Osteoblast (primary cell): ENCODE data around the gene TBL1XR1. TPM values are rescaled to one million over a fixed set of nuclear protein-coding genes. Genes with fewer than 3 reads are reported as not detected.

Experiments
- DNase-seq: peaks from one replicate; pipeline ENCODE4 v3.0.0; 2011; ENCODE audit warnings: low spot score, mixed read lengths; ENCODE audit not compliant: insufficient read length; ENCODE audit errors: missing footprints
- H2AFZ ChIP-seq: 2 replicates; pipeline ENCODE4 v1.6.0; 2011; ENCODE audit warnings: mild to moderate bottlenecking, low read length
- H3K27ac ChIP-seq: 2 replicates; pipeline ENCODE4 v1.5.1; 2011; ENCODE audit warnings: mild to moderate bottlenecking, low read depth, low read length, moderate library complexity
- H3K27me3 ChIP-seq: 2 replicates; pipeline ENCODE4 v1.6.0; 2012; ENCODE audit warnings: mild to moderate bottlenecking, control low read depth, inconsistent platforms, low read length, moderate library complexity; ENCODE audit not compliant: insufficient read depth
- H3K36me3 ChIP-seq: 2 replicates; pipeline ENCODE4 v1.5.1; 2011; ENCODE audit warnings: mild to moderate bottlenecking, low read length, control low read depth, moderate library complexity; ENCODE audit not compliant: insufficient read depth
- H3K4me1 ChIP-seq: 2 replicates; pipeline ENCODE4 v1.5.1; 2011; ENCODE audit warnings: mild to moderate bottlenecking, low read length, control low read depth, moderate library complexity; ENCODE audit not compliant: insufficient read depth
- H3K4me2 ChIP-seq: 2 replicates; pipeline ENCODE4 v1.6.0; 2011; ENCODE audit warnings: mild to moderate bottlenecking, low read length; ENCODE audit not compliant: insufficient read depth
- H3K4me3 ChIP-seq: fragments of 200-600 bp; sonication (generic); 3 replicates; pipeline ENCODE4 v1.5.1; 2012; ENCODE audit warnings: mild to moderate bottlenecking, low read length, inconsistent platforms; ENCODE audit not compliant: insufficient read depth
- H3K79me2 ChIP-seq: 2 replicates; pipeline ENCODE4 v1.6.0; 2012; ENCODE audit warnings: mild to moderate bottlenecking, low read length, control low read depth, inconsistent platforms; ENCODE audit not compliant: insufficient read depth
- H3K9me3 ChIP-seq: 2 replicates; pipeline ENCODE4 v1.5.1; 2011; ENCODE audit warnings: low read depth, low read length, control low read depth
- H4K20me1 ChIP-seq: 2 replicates; pipeline ENCODE4 v1.6.0; 2012; ENCODE audit warnings: mild to moderate bottlenecking, low read length, control low read depth; ENCODE audit not compliant: insufficient read depth
- total RNA-seq: library from RNA; depleted of rRNA; stranded (reverse); fragments of >200 nt; gene quantifications from 2 replicates; pipeline ENCODE4 v1.2.3, GENCODE V29; 2012
- TF ChIP-seq, protein P1 (sequence below): IDR thresholded peaks from 2 replicates; pipeline ENCODE4 v1.5.1; 2011; ENCODE audit warnings: mild to moderate bottlenecking, low read depth, low read length, moderate library complexity; ENCODE audit errors: extremely low read depth

Gene TBL1XR1
- total RNA-seq, 1 donor: 297 TPM

DNA sequence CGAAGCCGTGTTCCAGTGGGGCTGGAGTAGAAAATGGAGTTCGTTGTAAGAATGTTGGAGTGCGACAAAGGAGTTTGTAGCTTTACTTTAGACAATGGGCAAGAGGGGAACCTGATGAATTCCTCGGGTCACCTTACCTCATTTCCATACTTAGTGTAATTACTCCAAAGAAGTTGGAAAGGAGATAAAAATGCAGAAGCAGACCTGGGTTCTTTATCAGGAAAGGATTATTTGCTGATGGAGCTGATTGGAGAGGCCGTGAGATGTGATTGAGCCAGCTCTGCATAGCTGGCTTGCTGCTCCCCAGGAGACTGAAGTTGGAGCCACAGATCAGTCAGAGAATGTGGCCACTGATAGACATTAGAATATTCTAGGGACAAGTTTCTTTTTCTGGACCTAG lies 33.4 kb upstream of the TBL1XR1 start:
- Histone ChIP-seq H3K79me2 (no peaks in the 10 kb centered on the region), H3K27ac (no peak overlapping the region), H3K4me3 (no peak overlapping the region), H3K9me3 (no peaks in the 10 kb centered on the region), H4K20me1 (no peaks in the 10 kb centered on the region), H3K36me3 (no peaks in the 10 kb centered on the region), H3K4me1 (no peaks in the 10 kb centered on the region), H2AFZ (no peak overlapping the region), H3K4me2 (no peak overlapping the region), H3K27me3 (no peaks in the 10 kb centered on the region)
- no peak for DNase-seq
- TF ChIP-seq, protein P1, sequence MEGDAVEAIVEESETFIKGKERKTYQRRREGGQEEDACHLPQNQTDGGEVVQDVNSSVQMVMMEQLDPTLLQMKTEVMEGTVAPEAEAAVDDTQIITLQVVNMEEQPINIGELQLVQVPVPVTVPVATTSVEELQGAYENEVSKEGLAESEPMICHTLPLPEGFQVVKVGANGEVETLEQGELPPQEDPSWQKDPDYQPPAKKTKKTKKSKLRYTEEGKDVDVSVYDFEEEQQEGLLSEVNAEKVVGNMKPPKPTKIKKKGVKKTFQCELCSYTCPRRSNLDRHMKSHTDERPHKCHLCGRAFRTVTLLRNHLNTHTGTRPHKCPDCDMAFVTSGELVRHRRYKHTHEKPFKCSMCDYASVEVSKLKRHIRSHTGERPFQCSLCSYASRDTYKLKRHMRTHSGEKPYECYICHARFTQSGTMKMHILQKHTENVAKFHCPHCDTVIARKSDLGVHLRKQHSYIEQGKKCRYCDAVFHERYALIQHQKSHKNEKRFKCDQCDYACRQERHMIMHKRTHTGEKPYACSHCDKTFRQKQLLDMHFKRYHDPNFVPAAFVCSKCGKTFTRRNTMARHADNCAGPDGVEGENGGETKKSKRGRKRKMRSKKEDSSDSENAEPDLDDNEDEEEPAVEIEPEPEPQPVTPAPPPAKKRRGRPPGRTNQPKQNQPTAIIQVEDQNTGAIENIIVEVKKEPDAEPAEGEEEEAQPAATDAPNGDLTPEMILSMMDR: no peak

DNA sequence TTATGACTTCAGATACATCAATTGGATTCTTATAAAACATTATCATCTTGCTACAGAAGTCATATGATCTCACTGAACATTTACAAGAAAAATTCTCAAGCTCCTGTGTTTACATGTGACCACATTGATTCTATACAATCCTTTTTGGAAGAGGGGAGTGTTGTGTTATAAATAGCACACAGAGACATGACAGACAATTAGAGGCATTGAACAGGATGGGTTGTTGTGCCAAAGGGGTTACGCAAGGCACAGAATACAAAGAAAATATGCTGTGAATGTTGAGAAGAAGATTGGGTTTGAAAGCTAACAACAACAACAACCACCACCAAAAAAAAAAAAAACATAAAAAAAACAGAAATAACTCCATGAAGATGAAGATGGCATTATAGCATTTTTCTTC lies 32.5 kb upstream of the TBL1XR1 start:
- no peaks in the 10 kb centered on the region for H3K36me3 ChIP-seq
- no peaks in the 10 kb centered on the region for H3K79me2 ChIP-seq
- H3K4me3 ChIP-seq: no peak overlapping the region
- no peaks in the 10 kb centered on the region for H4K20me1 ChIP-seq
- H3K4me2 ChIP-seq: no peak overlapping the region
- H3K4me1 ChIP-seq: no peaks in the 10 kb centered on the region
- no peaks in the 10 kb centered on the region for H3K27me3 ChIP-seq
- H2AFZ ChIP-seq: no peak overlapping the region
- TF ChIP-seq, protein P1: no peak
- no peak for DNase-seq
- H3K27ac ChIP-seq: no peak overlapping the region
- no peaks in the 10 kb centered on the region for H3K9me3 ChIP-seq

DNA sequence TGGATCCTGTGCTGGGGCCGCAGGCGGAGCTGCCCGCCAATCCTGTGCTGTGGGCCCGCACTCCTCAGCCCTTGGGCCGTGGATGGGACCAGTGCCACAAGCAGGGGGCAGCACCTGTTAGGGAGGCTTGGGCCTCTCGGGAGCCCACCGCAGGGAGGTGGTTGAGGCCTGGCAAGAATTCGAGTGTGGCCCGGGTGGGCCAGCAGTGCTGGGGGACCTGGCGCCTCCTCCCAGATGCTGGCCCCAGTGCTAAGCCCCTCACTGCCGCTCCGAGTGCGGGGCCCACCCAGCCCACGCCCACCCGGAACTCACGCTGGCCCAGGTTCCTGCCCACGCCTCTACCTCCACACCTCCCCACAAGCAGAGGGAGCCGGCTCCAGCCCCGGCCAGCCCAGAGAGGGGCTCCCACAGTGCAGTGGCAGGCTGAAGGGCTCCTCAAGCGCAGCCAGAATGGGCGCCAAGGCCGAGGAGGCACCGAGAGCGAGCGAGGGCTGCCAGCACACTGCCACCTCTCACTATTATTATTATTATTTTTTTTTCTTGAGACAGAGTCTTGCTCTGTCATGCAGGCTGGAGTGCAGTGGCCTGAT lies 31.4 kb upstream of the TBL1XR1 start:
- no peak overlapping the region for H2AFZ ChIP-seq
- no peaks in the 10 kb centered on the region for H3K4me1 ChIP-seq
- no peaks in the 10 kb centered on the region for H3K9me3 ChIP-seq
- no peak for DNase-seq
- no peaks in the 10 kb centered on the region for H3K27me3 ChIP-seq
- H4K20me1 ChIP-seq: no peaks in the 10 kb centered on the region
- TF ChIP-seq, protein P1: no peak
- no peak overlapping the region for H3K4me2 ChIP-seq
- H3K27ac ChIP-seq: no peak overlapping the region
- H3K4me3 ChIP-seq: no peak overlapping the region
- H3K36me3 ChIP-seq: no peaks in the 10 kb centered on the region
- no peaks in the 10 kb centered on the region for H3K79me2 ChIP-seq

DNA sequence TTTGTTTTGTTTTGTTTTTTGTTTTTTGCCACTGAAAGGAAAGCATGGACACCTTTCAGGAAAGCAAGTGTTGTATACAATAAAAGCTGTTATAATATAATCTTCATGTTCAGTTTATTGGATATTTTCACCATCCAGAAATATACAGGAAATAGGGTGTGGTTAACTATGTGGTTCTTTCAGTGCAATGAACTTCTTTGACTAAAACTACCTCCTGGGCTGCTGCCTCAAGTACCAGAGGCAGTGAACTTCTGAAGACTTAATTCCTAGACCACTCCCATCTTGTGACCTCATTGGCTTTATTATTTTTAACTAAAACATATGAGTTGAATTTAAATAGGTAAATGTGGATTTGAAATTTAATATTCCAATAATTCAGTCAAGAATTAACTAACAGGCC lies 27.1 kb upstream of the TBL1XR1 start:
- Histone ChIP-seq H3K27ac (no peak overlapping the region), H3K9me3 (no peaks in the 10 kb centered on the region), H3K4me3 (no peak overlapping the region), H2AFZ (no peak overlapping the region), H3K79me2 (no peaks in the 10 kb centered on the region), H3K27me3 (no peaks in the 10 kb centered on the region), H3K4me1 (no peaks in the 10 kb centered on the region), H3K36me3 (no peaks in the 10 kb centered on the region), H4K20me1 (no peaks in the 10 kb centered on the region), H3K4me2 (no peak overlapping the region)
- TF ChIP-seq, protein P1: no peak
- DNase-seq: no peak
